ENCODE results near the gene SH3D21.

GRCh38 chr1:36355811-36356210, 49.6 kb downstream of the SH3D21 start:
- TF ChIP-seq EP300 (IDR thresholded peaks at IDR 0.05; ENCODE audit: borderline replicate concordance in 1 of 2, low read depth in 2 of 2, low read length in 2 of 2) (no peak), POLR2A (IDR thresholded peaks at IDR 0.05; ENCODE audit: control extremely low read depth in 1 of 2, low read depth in 2 of 2, low read length in 2 of 2) (no peak), CTCF (IDR thresholded peaks at IDR 0.05; ENCODE audit: control extremely low read depth in 1 of 3, insufficient read depth in 1 of 3, low read depth in 1 of 3, low read length in 3 of 3) (peak in 1 of 3 experiments; percentile 9; a peak in 1 of 4 replicates), NRF1 (IDR thresholded peaks at IDR 0.05; ENCODE audit: low read depth, low read length) (no peak), YY1 (IDR thresholded peaks at IDR 0.05; ENCODE audit: low read depth, low read length) (no peak), PHF8 (conservative IDR thresholded peaks at IDR 0.05; ENCODE audit: low read depth, low read length) (no peak), EZH2 (IDR thresholded peaks at IDR 0.05; ENCODE audit: low read depth, low read length, severe bottlenecking) (no peak), POLR2AphosphoS5 (IDR thresholded peaks at IDR 0.05; ENCODE audit: low read depth, low read length) (no peak), TBP (IDR thresholded peaks at IDR 0.05; ENCODE audit: low read depth, low read length) (no peak), TCF12 (IDR thresholded peaks at IDR 0.05; ENCODE audit: low read depth, low read length) (no peak), RAD21 (IDR thresholded peaks at IDR 0.05 in 1 of 2, conservative IDR thresholded peaks at IDR 0.05 in 1 of 2; ENCODE audit: low read depth in 2 of 2, low read length in 2 of 2) (peak; percentile 14 to 25; a peak in 3 of 4 replicates), USF2 (IDR thresholded peaks at IDR 0.05; ENCODE audit: low read length) (0 out of 2 replicates have a peak, but pooled peaks have one; percentile 30)
